Right lobe of liver (tissue), 4 donors: Measurements from ENCODE around the gene TFEB.

ENCODE experiments used
- CTCF ChIP-seq, 4 donors: fragments of 200-600 bp in 3 of 4; fragments of 450-650 bp in 1 of 4; IDR thresholded peaks; one replicate each; pipeline versions ENCODE4 v1.5.1 to v1.8.0; 2016 to 2022; ENCODE audit warnings: antibody characterized with exemption in 4 of 4, mild to moderate bottlenecking in 2 of 4
- POLR2A ChIP-seq: fragments of 450-650 bp; IDR thresholded peaks from one replicate; pipeline ENCODE4 v1.6.1; 2017; ENCODE audit warnings: antibody characterized with exemption, mild to moderate bottlenecking
- donor health status: DM: no; HTN: no; CAD: no.
- donor health status: DM: no; HTN: no; CAD: no.
- donor health status: DM: no; HTN: yes; CAD: no.

GRCh38 chr6:41667195-41667594 lies 68.2 kb downstream of the TFEB start:
- TF ChIP-seq CTCF (IDR thresholded peaks at IDR 0.05): no peak
- no peak for TF ChIP-seq POLR2A
